GM12878 (cell line): ENCODE data around the gene EEF2KMT. TPM values are rescaled to one million over a fixed set of nuclear protein-coding genes. Genes with fewer than 3 reads are reported as not detected.

Source experiments
- ATAC-seq: fragments of 200-7000 bp; cut with Tn5 transposase; 3 replicates; pipeline ENCODE4 v1.9.1; 2020; ENCODE audit warnings: mild to moderate bottlenecking, moderate library complexity
- BruUV-seq: library from RNA; stranded (reverse); fragments of 400-500 nt; replicated peaks from 2 replicates; lab custom pipeline; 2021; lab: Mats Ljungman, UMichigan
- CTCF ChIA-PET: fragments of 300-600 bp; sonication (Branson Sonifier 250); formaldehyde crosslinking; extraction: SDS; loops from one replicate; lab custom pipeline; 2021; ENCODE audit warnings: inconsistent platforms; lab: Yijun Ruan, JAX
- POLR2A ChIA-PET: fragments of 350-600 bp; formaldehyde crosslinking; extraction: SDS; loops from one replicate; lab custom pipeline; 2021; ENCODE audit warnings: inconsistent platforms; lab: Charles Lee
- RAD21 ChIA-PET: fragments of 300-600 bp; sonication (Branson Sonifier 250); formaldehyde crosslinking; loops from one replicate; lab custom pipeline; 2023; ENCODE audit warnings: antibody characterized with exemption; ENCODE audit not compliant: unreplicated experiment; lab: Charles Lee
- SMC1A ChIA-PET: fragments of 300-600 bp; sonication (Branson Sonifier 250); formaldehyde crosslinking; loops from one replicate; lab custom pipeline; 2023; ENCODE audit not compliant: unreplicated experiment, uncharacterized antibody; lab: Charles Lee
- DNase-seq: peaks from one replicate; pipeline ENCODE4 v3.0.0-alpha.2; 2011; ENCODE audit warnings: low read depth, low spot score
- FAIRE-seq: peaks from 3 replicates; lab custom pipeline; 2011; peaks lifted over from hg19 to GRCh38; lab: Jason Lieb, UNC
- H2AFZ ChIP-seq: 2 replicates; pipeline ENCODE4 v1.6.0; 2011; ENCODE audit warnings: low read depth, low read length, control low read depth; ENCODE audit not compliant: control insufficient read depth
- H3K27ac ChIP-seq: 2 replicates; pipeline ENCODE4 v1.5.1; 2011; ENCODE audit warnings: control low read depth; ENCODE audit not compliant: control insufficient read depth, insufficient read depth
- H3K27me3 ChIP-seq, 2 experiments: replicated peaks in 1 of 2; 2 replicates each; pipeline versions ENCODE4 v1.6.0 to v1.6.1; 2011; ENCODE audit warnings: low read length in 1 of 2; ENCODE audit not compliant: control insufficient read depth in 2 of 2, insufficient read depth in 2 of 2
- H3K36me3 ChIP-seq, 2 experiments: 2 replicates each; pipeline ENCODE4 v1.5.1; 2011; ENCODE audit warnings: low read length in 1 of 2; ENCODE audit not compliant: control insufficient read depth in 2 of 2, insufficient read depth in 2 of 2
- H3K4me1 ChIP-seq: 2 replicates; pipeline ENCODE4 v1.6.1; 2011; ENCODE audit warnings: mild to moderate bottlenecking, low read length, moderate library complexity, mixed read lengths; ENCODE audit not compliant: control insufficient read depth, insufficient read depth
- H3K4me2 ChIP-seq: 2 replicates; pipeline ENCODE4 v1.6.0; 2011; ENCODE audit warnings: control low read depth; ENCODE audit not compliant: control insufficient read depth, insufficient read depth
- H3K4me3 ChIP-seq: fragments of 200-600 bp; sonication (generic); 2 replicates; pipeline ENCODE4 v1.5.1; 2016
- H3K79me2 ChIP-seq: 2 replicates; pipeline ENCODE4 v1.6.0; 2011; ENCODE audit warnings: low read length; ENCODE audit not compliant: control insufficient read depth, insufficient read depth
- H3K9ac ChIP-seq: 2 replicates; pipeline ENCODE4 v1.8.0; 2011; ENCODE audit warnings: low read length, control low read depth, mixed read lengths; ENCODE audit not compliant: control insufficient read depth, insufficient read depth
- H3K9me3 ChIP-seq: replicated peaks from 3 replicates; pipeline ENCODE4 v1.5.1; 2011; ENCODE audit warnings: mild to moderate bottlenecking, low read length; ENCODE audit not compliant: control insufficient read depth, insufficient read depth
- H4K20me1 ChIP-seq: 2 replicates; pipeline ENCODE4 v1.6.0; 2011; ENCODE audit not compliant: control insufficient read depth, insufficient read depth
- BRCA1 ChIP-seq: IDR thresholded peaks from 2 replicates; pipeline ENCODE4 v1.6.1; 2011; ENCODE audit warnings: low read depth, low read length, improper control_type of control experiment
- CBX3 ChIP-seq: fragments of 200-600 bp; sonication (generic); IDR thresholded peaks from 2 replicates; pipeline ENCODE4 v1.6.1; 2016; ENCODE audit warnings: low read depth, borderline replicate concordance
- EP300 ChIP-seq, 2 experiments: fragments of 150-350 bp in 1 of 2; IDR thresholded peaks; 2 replicates each; pipeline ENCODE4 v1.6.1; 2011 to 2012; ENCODE audit warnings: low read depth in 2 of 2, low read length in 2 of 2, borderline replicate concordance in 1 of 2, improper control_type of control experiment in 1 of 2, inconsistent platforms in 1 of 2; ENCODE audit not compliant: control insufficient read depth in 1 of 2
- HDAC6 ChIP-seq: fragments of 200-600 bp; sonication (generic); IDR thresholded peaks from one replicate; pipeline ENCODE4 v1.8.0; 2017; ENCODE audit warnings: antibody characterized with exemption; ENCODE audit not compliant: unreplicated experiment
- IKZF2 ChIP-seq, 2 experiments: fragments of 450-650 bp; IDR thresholded peaks; 2 replicates each; pipeline ENCODE4 v1.6.1; 2017; ENCODE audit warnings: mild to moderate bottlenecking in 2 of 2, moderate library complexity in 2 of 2
- MTA2 ChIP-seq: fragments of 450-650 bp; IDR thresholded peaks from 2 replicates; pipeline ENCODE4 v1.6.1; 2016; ENCODE audit warnings: low read depth, mild to moderate bottlenecking, moderate library complexity
- MXI1 ChIP-seq: fragments of 150-350 bp; IDR thresholded peaks from 2 replicates; pipeline ENCODE4 v1.6.1; 2011; ENCODE audit warnings: low read depth, mild to moderate bottlenecking, inconsistent platforms, low read length, improper control_type of control experiment
- NRF1 ChIP-seq: conservative IDR thresholded peaks from 2 replicates; pipeline ENCODE4 v1.6.1; 2011; ENCODE audit warnings: mild to moderate bottlenecking, low read depth, low read length, improper control_type of control experiment
- POLR2A ChIP-seq: IDR thresholded peaks from 2 replicates; pipeline ENCODE4 v1.6.1; 2011; ENCODE audit warnings: low read depth, mild to moderate bottlenecking, low read length
- RAD21 ChIP-seq: IDR thresholded peaks from 2 replicates; pipeline ENCODE4 v1.6.1; 2011; ENCODE audit warnings: mild to moderate bottlenecking, low read depth, low read length, moderate library complexity; ENCODE audit not compliant: insufficient read depth
- SMAD5 ChIP-seq: IDR thresholded peaks from 2 replicates; pipeline ENCODE4 v1.6.1; 2016; ENCODE audit warnings: antibody characterized with exemption, low read depth
- SMARCA5 ChIP-seq: fragments of 450-650 bp; IDR thresholded peaks from 2 replicates; pipeline ENCODE4 v1.6.1; 2017; ENCODE audit warnings: mild to moderate bottlenecking
- SMC3 ChIP-seq: IDR thresholded peaks from 2 replicates; pipeline ENCODE4 v1.6.1; 2011; ENCODE audit warnings: low read length, improper control_type of control experiment, borderline replicate concordance
- STAT3 ChIP-seq: IDR thresholded peaks from 2 replicates; pipeline ENCODE4 v1.6.1; 2011; ENCODE audit warnings: low read depth, low read length, improper control_type of control experiment
- TBL1XR1 ChIP-seq: IDR thresholded peaks from 2 replicates; pipeline ENCODE4 v1.6.1; 2012; ENCODE audit warnings: low read depth, low read length, improper control_type of control experiment
- TCF12 ChIP-seq: IDR thresholded peaks from 2 replicates; pipeline ENCODE4 v1.6.1; 2011; ENCODE audit warnings: low read depth, mild to moderate bottlenecking, low read length
- YY1 ChIP-seq: IDR thresholded peaks from 2 replicates; pipeline ENCODE4 v1.6.1; 2011; ENCODE audit warnings: low read depth, mild to moderate bottlenecking, low read length
- ZZZ3 ChIP-seq: IDR thresholded peaks from 2 replicates; pipeline ENCODE4 v1.6.1; 2011; ENCODE audit warnings: low read depth; ENCODE audit not compliant: control insufficient read depth, insufficient read length
- WGBS: methylation state at CpG from one replicate; pipeline ENCODE4 v1.1.6; 2016; ENCODE audit warnings: low lambda C conversion rate; ENCODE audit not compliant: insufficient replicate concordance, insufficient coverage; ENCODE audit errors: missing lambda C conversion rate; 5-methylcytosine and 5-hydroxymethylcytosine counted together
- in situ Hi-C: fragments of 300-500 bp; cut with MboI; formaldehyde crosslinking; loops from 9 replicates; pipeline ENCODE4 v1.14.3; 2018; ENCODE audit warnings: mixed read lengths
- intact Hi-C: fragments of 100-400 bp; cut with micrococcal nuclease; formaldehyde crosslinking; loops from one replicate; pipeline ENCODE4 v1.14.2; 2022; ENCODE audit not compliant: unreplicated experiment
- polyA plus RNA-seq, 11 experiments: library from polyadenylated mRNA; depleted of rRNA in 4 of 11; unstranded in 6 of 11; stranded (reverse) in 5 of 11; fragments of >200 nt; fragmentation: Nextera tagmentation in 4 of 11; fragmentation: Illumina TruSeq in 1 of 11; extraction: Ambion mirVana in 4 of 11; extraction: Trizol in 1 of 11; gene quantifications; 1 replicate in 1 of 11; 2 replicates in 10 of 11; pipeline versions ENCODE4 v1.2.1 to v1.2.3, GENCODE V29; 2011 to 2016; ENCODE audit warnings: inconsistent platforms in 2 of 11, missing spikeins in 2 of 11, low read depth in 1 of 11
- total RNA-seq, 4 experiments: library from RNA; depleted of rRNA in 3 of 4; stranded (reverse); fragments of >200 nt in 3 of 4; fragmentation: Illumina TruSeq in 1 of 4; extraction: Trizol in 1 of 4; gene quantifications; 2 replicates each; pipeline versions ENCODE4 v1.2.1 to v1.2.3, GENCODE V29; 2013 to 2021
- TF ChIP-seq, protein P1 (sequence below): fragments of 450-650 bp; IDR thresholded peaks from 2 replicates; pipeline ENCODE4 v1.6.1; 2016; ENCODE audit warnings: mild to moderate bottlenecking, moderate library complexity, borderline replicate concordance
- TF ChIP-seq, protein P2 (sequence below): IDR thresholded peaks from 2 replicates; pipeline ENCODE4 v1.6.1; 2012; ENCODE audit warnings: low read depth, low read length, improper control_type of control experiment

Gene EEF2KMT
- total and polyA plus RNA-seq, 10 of the 15 experiments (the other 5 are each of a cell fraction or from before 2014, with no cell fraction given) = 3.8 to 28.1 (median 14.3) TPM

DNA sequence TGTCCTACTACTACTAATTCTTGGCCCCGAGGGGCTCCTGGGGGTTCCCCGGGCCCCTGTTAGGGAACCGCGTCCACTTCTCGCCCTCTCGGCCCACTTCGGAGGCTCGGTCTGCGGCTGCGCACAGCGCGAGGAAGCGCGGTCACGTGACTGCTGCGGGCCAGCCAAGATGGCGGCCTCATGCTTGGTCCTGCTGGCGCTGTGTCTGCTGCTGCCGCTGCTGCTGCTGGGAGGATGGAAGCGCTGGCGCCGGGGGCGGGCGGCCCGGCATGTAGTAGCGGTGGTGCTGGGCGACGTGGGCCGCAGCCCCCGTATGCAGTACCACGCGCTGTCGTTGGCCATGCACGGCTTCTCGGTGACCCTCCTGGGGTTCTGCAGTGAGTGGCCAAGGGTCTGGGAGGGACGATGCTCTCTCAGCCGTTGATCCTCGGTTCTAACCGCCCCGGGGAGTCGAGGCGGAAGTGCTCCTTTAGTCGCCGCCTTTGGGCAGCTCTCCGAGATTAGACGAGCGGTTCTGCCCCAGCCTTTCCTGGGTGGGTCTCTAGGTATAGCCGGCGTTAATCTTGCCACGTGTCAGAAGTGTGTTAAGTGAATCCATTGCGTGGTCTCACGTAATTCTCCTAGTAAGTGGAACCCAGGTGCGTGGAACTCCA, 25.8 kb downstream of the EEF2KMT start, which contains the start of gene ALG1 (continued):
- no peak for TF ChIP-seq STAT3
- TF ChIP-seq HDAC6 = peak; percentile 11
- TF ChIP-seq NRF1 = peak; percentile 62
- TF ChIP-seq SMC3 = no peak
- TF ChIP-seq EP300 (IDR thresholded peaks at IDR 0.05; ENCODE audit: borderline replicate concordance in 1 of 2, control insufficient read depth in 1 of 2, low read depth in 2 of 2, low read length in 2 of 2) = peak in 1 of 2 experiments; percentile 47; a peak in 1 of 4 replicates
- peak; percentile 94 for TF ChIP-seq MXI1
- no peak for TF ChIP-seq BRCA1
- TF ChIP-seq TCF12 = peak; percentile 59; the same call in 1 of the 2 replicates
- peak; percentile 98 for TF ChIP-seq POLR2A
- TF ChIP-seq ZZZ3 = no peak
- TF ChIP-seq RAD21 = no peak
- TF ChIP-seq TBL1XR1 = peak; percentile 70; the same call in 1 of the 2 replicates
- TF ChIP-seq YY1 = peak; percentile 99
- TF ChIP-seq SMAD5 = peak; percentile 57; the same call in 1 of the 2 replicates

DNA sequence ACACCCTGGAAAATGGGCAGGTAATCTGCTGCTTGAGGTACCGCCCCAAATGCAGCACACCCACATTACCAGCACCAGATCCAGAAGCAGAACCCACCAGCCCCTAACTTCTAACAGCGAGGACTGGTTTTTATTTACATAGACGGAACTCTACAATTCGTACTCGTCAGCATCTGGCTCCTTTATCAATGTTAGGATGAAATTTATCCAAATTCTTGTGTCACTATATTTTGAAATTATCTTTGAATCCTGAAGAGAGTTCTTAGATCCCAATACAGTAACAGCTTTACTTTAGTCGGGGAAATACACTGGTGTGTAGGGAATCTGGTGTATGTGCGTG, 26.3 kb downstream of the EEF2KMT start:
- H3K27me3 ChIP-seq = no peaks in the 10 kb centered on the region
- ChIA-PET CTCF (interaction anchor here (1.1 kb wide), 1 partner anchor 22 kb away, joined by 5 read pairs; no protein-coding TSS in a partner anchor), RAD21 (no interaction called here), SMC1A (interaction anchor here (0.9 to 1.5 kb wide), 2 partner anchors 21 to 37 kb away, joined by 3 to 4 read pairs; no protein-coding TSS in a partner anchor), POLR2A (interaction anchor here (1.0 kb wide), 1 partner anchor 96 kb away, joined by 3 read pairs; no protein-coding TSS in a partner anchor)
- H3K4me3 ChIP-seq = peak overlapping the region; percentile 87; the same call in 1 of the 2 replicates
- peaks cover 10% of the 10 kb centered on the region for H3K79me2 ChIP-seq
- 20% methylated on average over 7 of the region's 7 CpGs for WGBS
- DNase-seq = no peak
- TF ChIP-seq, protein P1, sequence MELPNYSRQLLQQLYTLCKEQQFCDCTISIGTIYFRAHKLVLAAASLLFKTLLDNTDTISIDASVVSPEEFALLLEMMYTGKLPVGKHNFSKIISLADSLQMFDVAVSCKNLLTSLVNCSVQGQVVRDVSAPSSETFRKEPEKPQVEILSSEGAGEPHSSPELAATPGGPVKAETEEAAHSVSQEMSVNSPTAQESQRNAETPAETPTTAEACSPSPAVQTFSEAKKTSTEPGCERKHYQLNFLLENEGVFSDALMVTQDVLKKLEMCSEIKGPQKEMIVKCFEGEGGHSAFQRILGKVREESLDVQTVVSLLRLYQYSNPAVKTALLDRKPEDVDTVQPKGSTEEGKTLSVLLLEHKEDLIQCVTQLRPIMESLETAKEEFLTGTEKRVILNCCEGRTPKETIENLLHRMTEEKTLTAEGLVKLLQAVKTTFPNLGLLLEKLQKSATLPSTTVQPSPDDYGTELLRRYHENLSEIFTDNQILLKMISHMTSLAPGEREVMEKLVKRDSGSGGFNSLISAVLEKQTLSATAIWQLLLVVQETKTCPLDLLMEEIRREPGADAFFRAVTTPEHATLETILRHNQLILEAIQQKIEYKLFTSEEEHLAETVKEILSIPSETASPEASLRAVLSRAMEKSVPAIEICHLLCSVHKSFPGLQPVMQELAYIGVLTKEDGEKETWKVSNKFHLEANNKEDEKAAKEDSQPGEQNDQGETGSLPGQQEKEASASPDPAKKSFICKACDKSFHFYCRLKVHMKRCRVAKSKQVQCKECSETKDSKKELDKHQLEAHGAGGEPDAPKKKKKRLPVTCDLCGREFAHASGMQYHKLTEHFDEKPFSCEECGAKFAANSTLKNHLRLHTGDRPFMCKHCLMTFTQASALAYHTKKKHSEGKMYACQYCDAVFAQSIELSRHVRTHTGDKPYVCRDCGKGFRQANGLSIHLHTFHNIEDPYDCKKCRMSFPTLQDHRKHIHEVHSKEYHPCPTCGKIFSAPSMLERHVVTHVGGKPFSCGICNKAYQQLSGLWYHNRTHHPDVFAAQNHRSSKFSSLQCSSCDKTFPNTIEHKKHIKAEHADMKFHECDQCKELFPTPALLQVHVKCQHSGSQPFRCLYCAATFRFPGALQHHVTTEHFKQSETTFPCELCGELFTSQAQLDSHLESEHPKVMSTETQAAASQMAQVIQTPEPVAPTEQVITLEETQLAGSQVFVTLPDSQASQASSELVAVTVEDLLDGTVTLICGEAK = peak; percentile 66
- TF ChIP-seq CBX3 (no peak), IKZF2 (IDR thresholded peaks at IDR 0.05) (peak in 1 of 2 experiments; percentile 40; a peak in 1 of 4 replicates), SMARCA5 (0 out of 2 replicates have a peak, but pooled peaks have one; percentile 15), MTA2 (peak; percentile 36; the same call in 1 of the 2 replicates)
- TF ChIP-seq, protein P2, sequence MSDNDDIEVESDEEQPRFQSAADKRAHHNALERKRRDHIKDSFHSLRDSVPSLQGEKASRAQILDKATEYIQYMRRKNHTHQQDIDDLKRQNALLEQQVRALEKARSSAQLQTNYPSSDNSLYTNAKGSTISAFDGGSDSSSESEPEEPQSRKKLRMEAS = no peak
- peak; percentile 79 for FAIRE-seq
- H3K4me1 ChIP-seq = peaks cover 14% of the 10 kb centered on the region
- H3K9me3 ChIP-seq = no peaks in the 10 kb centered on the region; the same call in 2 of the 3 replicates
- peak overlapping the region; percentile 81 for H3K9ac ChIP-seq
- peak overlapping the region; percentile 75 for H3K27ac ChIP-seq
- H4K20me1 ChIP-seq = no peaks in the 10 kb centered on the region
- intact Hi-C loops = no loop called here
- peak overlapping the region; percentile 95 for H2AFZ ChIP-seq
- H3K36me3 ChIP-seq = peaks cover 5% of the 10 kb centered on the region in 2 experiments; a peak in 3 of 4 replicates
- ATAC-seq = no peak
- no TSS peak for BruUV-seq
- in situ Hi-C loops = no loop called here
- peak overlapping the region; percentile 69 for H3K4me2 ChIP-seq
